HG03520 (cell line): Measurements from ENCODE around the gene SH3RF1.

Experiments
- ATAC-seq: cut with Tn5 transposase; IDR thresholded peaks from one replicate; pipeline ENCODE4 v1.9.1; 2021; ENCODE audit warnings: mild to moderate bottlenecking, moderate library complexity; ENCODE audit not compliant: unreplicated experiment

The SH3RF1 gene

GRCh38 chr4:169252339-169253112 is 18.2 kb downstream of the SH3RF1 start:
- no peak for ATAC-seq

- ATAC-seq = no peak
Observed at GRCh38 chr4:169251291-169252235, 19.2 kb downstream of the SH3RF1 start.

- no peak for ATAC-seq
Observed at GRCh38 chr4:169250796-169251195, 20.0 kb downstream of the SH3RF1 start.

- ATAC-seq = no peak
Observed at GRCh38 chr4:169249999-169250398, 20.8 kb downstream of the SH3RF1 start.

GRCh38 chr4:169249214-169249973 is 21.4 kb downstream of the SH3RF1 start:
- ATAC-seq = no peak

- ATAC-seq = no peak
Observed at GRCh38 chr4:169248645-169249044, 22.1 kb downstream of the SH3RF1 start.

- no peak for ATAC-seq
Observed at GRCh38 chr4:169246957-169247396, 23.8 kb downstream of the SH3RF1 start.

- ATAC-seq = no peak
Observed at GRCh38 chr4:169246279-169246678, 24.5 kb downstream of the SH3RF1 start.

GRCh38 chr4:169245061-169245460 is 25.7 kb downstream of the SH3RF1 start:
- no peak for ATAC-seq

GRCh38 chr4:169243825-169244609 is 26.7 kb downstream of the SH3RF1 start:
- no peak for ATAC-seq

- ATAC-seq = no peak
Observed at GRCh38 chr4:169241464-169241863, 29.3 kb downstream of the SH3RF1 start.

- ATAC-seq = no peak
Observed at GRCh38 chr4:169239221-169239905, 31.4 kb downstream of the SH3RF1 start.

- no peak for ATAC-seq
Observed at GRCh38 chr4:169238445-169238844, 32.3 kb downstream of the SH3RF1 start.

- no peak for ATAC-seq
Observed at GRCh38 chr4:169236873-169237626, 33.7 kb downstream of the SH3RF1 start.

- ATAC-seq = no peak
Observed at GRCh38 chr4:169236078-169236477, 34.7 kb downstream of the SH3RF1 start.

GRCh38 chr4:169234137-169234855 is 36.5 kb downstream of the SH3RF1 start:
- ATAC-seq = no peak

- no peak for ATAC-seq
Observed at GRCh38 chr4:169233691-169234090, 37.1 kb downstream of the SH3RF1 start.

GRCh38 chr4:169231647-169232262 is 39.0 kb downstream of the SH3RF1 start:
- no peak for ATAC-seq
